Effector CD8-positive, alpha-beta T cell (primary cell): ENCODE measurements around the gene SCN3A.

Experiments used
- DNase-seq: peaks from one replicate; lab custom pipeline; 2025; lab: John Stamatoyannopoulos, UW
- total RNA-seq, 4 experiments: gene quantifications; one replicate each; lab custom pipeline; 2026; lab: John Stamatoyannopoulos, UW

SCN3A gene
- total RNA-seq: 0 to 0.27 (median 0) reads per million in 4 experiments

GRCh38 chr2:165203689-165204559 is at the start of gene SCN3A:
TSS of gene SCN3A (minus strand) at chr2:165204050. CDS start at chr2:165176394, 27,656 bp downstream.
- no peak for DNase-seq

GRCh38 chr2:165253178-165253577 is 49.3 kb upstream of the SCN3A start:
- no peak for DNase-seq

- DNase-seq: no peak
These were observed 47.5 kb upstream of the SCN3A start for GRCh38 chr2:165251366-165251765.

GRCh38 chr2:165248238-165248637 is 44.4 kb upstream of the SCN3A start:
- DNase-seq: no peak

GRCh38 chr2:165245081-165245793 is 41.4 kb upstream of the SCN3A start:
- DNase-seq: no peak

GRCh38 chr2:165240916-165241315 is 37.1 kb upstream of the SCN3A start:
- no peak for DNase-seq

GRCh38 chr2:165239856-165240515 is 36.1 kb upstream of the SCN3A start:
- no peak for DNase-seq

GRCh38 chr2:165239230-165239629 is 35.4 kb upstream of the SCN3A start, which contains the start of gene SCN2A:
TSS of gene SCN2A (plus strand) at chr2:165239414. CDS start at chr2:165295824, 56,410 bp downstream.
- no peak for DNase-seq

GRCh38 chr2:165238295-165238694 is 34.4 kb upstream of the SCN3A start:
- DNase-seq: no peak

- DNase-seq: no peak
These were observed 33.2 kb upstream of the SCN3A start for GRCh38 chr2:165237056-165237455.

GRCh38 chr2:165227571-165227970 is 23.7 kb upstream of the SCN3A start:
- no peak for DNase-seq

- no peak for DNase-seq
These were observed 21.1 kb upstream of the SCN3A start for GRCh38 chr2:165224941-165225340.

- no peak for DNase-seq
These were observed 15.6 kb upstream of the SCN3A start for GRCh38 chr2:165219481-165219880.

GRCh38 chr2:165214093-165214492 is 10.2 kb upstream of the SCN3A start:
- no peak for DNase-seq

- no peak for DNase-seq
These were observed 4.2 kb upstream of the SCN3A start for GRCh38 chr2:165208094-165208493.

- no peak for DNase-seq
These were observed 2.0 kb upstream of the SCN3A start for GRCh38 chr2:165205865-165206264.

GRCh38 chr2:165202239-165202638 is 1.6 kb downstream of the SCN3A start:
- DNase-seq: no peak

GRCh38 chr2:165198181-165198580 is 5.7 kb downstream of the SCN3A start:
- no peak for DNase-seq

- DNase-seq: no peak
These were observed 6.5 kb downstream of the SCN3A start for GRCh38 chr2:165197346-165197745.

GRCh38 chr2:165196411-165196810 is 7.4 kb downstream of the SCN3A start:
- no peak for DNase-seq

- no peak for DNase-seq
These were observed 10.6 kb downstream of the SCN3A start for GRCh38 chr2:165193178-165193777.

GRCh38 chr2:165192729-165193128 is 11.1 kb downstream of the SCN3A start:
- no peak for DNase-seq
